SJCRH30 (cell line): Measurements from ENCODE around the gene LMF1. TPM values are rescaled to one million over a fixed set of nuclear protein-coding genes. Genes with fewer than 3 reads are reported as not detected.

ENCODE experiments used
- DNase-seq, 2 experiments: peaks; one replicate each; pipeline ENCODE4 v3.0.0-alpha.2; 2015 to 2020
- H3K27ac ChIP-seq: fragments of 250-450 bp; sonication (Bioruptor Pico); 2 replicates; pipeline ENCODE4 v1.5.1; 2020; ENCODE audit warnings: mild to moderate bottlenecking, moderate library complexity
- H3K27me3 ChIP-seq: fragments of 250-450 bp; sonication (Bioruptor Pico); 2 replicates; pipeline ENCODE4 v1.5.1; 2020; ENCODE audit warnings: mild to moderate bottlenecking, moderate library complexity
- H3K36me3 ChIP-seq: fragments of 250-450 bp; sonication (Bioruptor Pico); 2 replicates; pipeline ENCODE4 v1.5.1; 2020; ENCODE audit warnings: mild to moderate bottlenecking, moderate library complexity
- H3K4me1 ChIP-seq: fragments of 250-450 bp; sonication (Bioruptor Pico); 2 replicates; pipeline ENCODE4 v1.5.1; 2020; ENCODE audit warnings: mild to moderate bottlenecking, moderate library complexity
- H3K4me3 ChIP-seq: fragments of 250-450 bp; sonication (Bioruptor Pico); 2 replicates; pipeline ENCODE4 v1.5.1; 2020; ENCODE audit warnings: mild to moderate bottlenecking, moderate library complexity
- H3K9me3 ChIP-seq: fragments of 250-450 bp; sonication (Bioruptor Pico); replicated peaks from 2 replicates; pipeline ENCODE4 v1.5.1; 2020; ENCODE audit warnings: mild to moderate bottlenecking, moderate library complexity
- total RNA-seq: library from RNA; depleted of rRNA; stranded (reverse); fragments of >200 nt; shearing (Covaris generic); gene quantifications from 2 replicates; pipeline ENCODE4 v1.2.3, GENCODE V29; 2014

LMF1 gene
- total RNA-seq, 1 experiment from 2014 or later = 2.3 TPM

DNA sequence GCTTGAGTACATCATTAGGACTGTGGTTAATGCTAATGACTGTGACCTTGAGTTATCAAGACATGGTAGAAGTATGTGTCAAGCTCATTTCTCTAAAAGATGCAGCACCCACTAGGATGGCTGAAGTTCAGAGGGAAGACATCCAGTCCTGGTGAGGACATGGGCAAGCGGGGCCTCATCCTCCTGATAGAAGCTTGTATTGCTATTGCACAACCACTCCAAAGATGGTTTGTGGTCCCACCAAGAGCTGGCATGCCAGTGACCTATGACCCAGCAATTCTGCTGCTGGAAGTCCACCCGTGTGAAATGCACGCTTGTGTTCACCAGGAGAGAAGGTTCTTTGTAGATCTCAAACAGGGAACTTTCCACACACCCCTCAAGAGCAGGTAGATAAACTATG, 25.0 kb upstream of the LMF1 start:
- H3K36me3 ChIP-seq = no peaks in the 10 kb centered on the region
- H3K9me3 ChIP-seq = peaks cover 19% of the 10 kb centered on the region
- no peak for DNase-seq
- peaks cover 28% of the 10 kb centered on the region for H3K4me1 ChIP-seq
- no peak overlapping the region for H3K4me3 ChIP-seq
- H3K27ac ChIP-seq = no peak overlapping the region
- no peaks in the 10 kb centered on the region for H3K27me3 ChIP-seq

GRCh38 chr16:995087-995486, 24.3 kb upstream of the LMF1 start:
- Histone ChIP-seq H3K4me3 (no peak overlapping the region), H3K4me1 (peaks cover 27% of the 10 kb centered on the region), H3K27me3 (no peaks in the 10 kb centered on the region), H3K9me3 (peaks cover 19% of the 10 kb centered on the region), H3K27ac (no peak overlapping the region), H3K36me3 (no peaks in the 10 kb centered on the region)
- DNase-seq = peak; percentile 70 to 72

DNA sequence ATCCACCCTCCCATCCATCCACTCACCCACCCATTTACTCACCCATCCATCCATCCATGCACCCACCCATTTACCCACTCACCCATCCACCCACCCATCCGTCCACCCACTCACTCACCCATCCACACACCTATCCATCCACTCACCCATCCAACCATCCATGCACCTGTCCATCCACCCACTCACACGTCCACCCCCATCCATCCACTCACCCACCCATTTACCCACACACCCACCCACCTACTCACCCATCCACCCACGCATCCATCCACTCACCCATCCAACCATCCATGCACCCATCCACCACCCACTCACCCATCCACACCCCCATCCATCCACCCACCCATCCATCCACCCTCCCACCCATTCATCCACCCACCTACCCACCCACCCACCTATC, 22.9 kb upstream of the LMF1 start:
- Histone ChIP-seq H3K4me3 (no peak overlapping the region), H3K36me3 (no peaks in the 10 kb centered on the region), H3K27ac (no peak overlapping the region), H3K27me3 (no peaks in the 10 kb centered on the region), H3K9me3 (peaks cover 19% of the 10 kb centered on the region), H3K4me1 (peaks cover 24% of the 10 kb centered on the region)
- DNase-seq = no peak

DNA sequence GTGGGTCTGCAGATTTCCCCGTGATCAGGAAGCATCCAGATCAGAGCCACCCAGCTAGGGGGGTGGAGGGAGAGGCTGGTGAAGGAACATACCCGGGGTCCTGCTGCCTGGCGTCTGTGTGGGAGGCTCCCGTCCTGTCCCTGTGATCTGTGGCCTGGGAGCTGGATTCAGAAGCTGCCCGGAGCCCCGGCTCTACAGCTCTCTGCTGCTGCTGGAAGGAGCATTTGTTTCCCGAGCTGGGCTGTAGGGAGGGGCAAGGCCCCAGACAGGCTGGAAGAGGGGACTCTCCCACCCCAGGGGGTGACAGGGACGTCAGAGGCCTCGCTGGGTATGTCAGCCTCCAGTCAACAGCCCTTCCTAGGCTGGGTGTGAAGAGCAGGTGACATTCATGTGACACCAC, 21.0 kb upstream of the LMF1 start:
- Histone ChIP-seq H3K27me3 (no peaks in the 10 kb centered on the region), H3K4me3 (no peak overlapping the region), H3K9me3 (peaks cover 19% of the 10 kb centered on the region), H3K4me1 (peaks cover 18% of the 10 kb centered on the region), H3K36me3 (peaks cover 10% of the 10 kb centered on the region), H3K27ac (no peak overlapping the region)
- no peak for DNase-seq

DNA sequence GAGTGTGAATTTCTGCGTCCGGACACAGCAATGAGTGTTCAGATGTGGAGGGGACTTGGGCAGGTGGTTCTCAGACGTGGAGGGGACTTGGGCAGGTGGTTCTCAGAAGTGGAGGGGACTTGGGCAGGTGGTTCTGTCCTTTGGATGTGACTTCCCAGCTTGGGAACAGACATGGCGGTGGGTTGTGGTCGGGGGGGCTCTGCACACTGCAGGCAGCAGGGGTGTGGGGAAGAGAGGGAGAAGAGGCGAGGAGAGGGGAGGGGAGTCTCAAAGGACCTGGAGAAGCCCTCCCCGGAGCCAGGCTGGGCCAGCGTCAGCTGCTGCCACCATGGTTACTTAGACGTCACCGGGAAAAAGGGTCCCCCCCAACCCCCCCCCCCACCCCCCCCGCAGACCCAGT, 20.6 kb upstream of the LMF1 start:
- H3K4me3 ChIP-seq = no peak overlapping the region
- H3K27ac ChIP-seq = no peak overlapping the region
- H3K36me3 ChIP-seq = peaks cover 15% of the 10 kb centered on the region
- H3K9me3 ChIP-seq = peaks cover 17% of the 10 kb centered on the region
- H3K27me3 ChIP-seq = no peaks in the 10 kb centered on the region
- DNase-seq = no peak
- H3K4me1 ChIP-seq = peaks cover 17% of the 10 kb centered on the region

DNA sequence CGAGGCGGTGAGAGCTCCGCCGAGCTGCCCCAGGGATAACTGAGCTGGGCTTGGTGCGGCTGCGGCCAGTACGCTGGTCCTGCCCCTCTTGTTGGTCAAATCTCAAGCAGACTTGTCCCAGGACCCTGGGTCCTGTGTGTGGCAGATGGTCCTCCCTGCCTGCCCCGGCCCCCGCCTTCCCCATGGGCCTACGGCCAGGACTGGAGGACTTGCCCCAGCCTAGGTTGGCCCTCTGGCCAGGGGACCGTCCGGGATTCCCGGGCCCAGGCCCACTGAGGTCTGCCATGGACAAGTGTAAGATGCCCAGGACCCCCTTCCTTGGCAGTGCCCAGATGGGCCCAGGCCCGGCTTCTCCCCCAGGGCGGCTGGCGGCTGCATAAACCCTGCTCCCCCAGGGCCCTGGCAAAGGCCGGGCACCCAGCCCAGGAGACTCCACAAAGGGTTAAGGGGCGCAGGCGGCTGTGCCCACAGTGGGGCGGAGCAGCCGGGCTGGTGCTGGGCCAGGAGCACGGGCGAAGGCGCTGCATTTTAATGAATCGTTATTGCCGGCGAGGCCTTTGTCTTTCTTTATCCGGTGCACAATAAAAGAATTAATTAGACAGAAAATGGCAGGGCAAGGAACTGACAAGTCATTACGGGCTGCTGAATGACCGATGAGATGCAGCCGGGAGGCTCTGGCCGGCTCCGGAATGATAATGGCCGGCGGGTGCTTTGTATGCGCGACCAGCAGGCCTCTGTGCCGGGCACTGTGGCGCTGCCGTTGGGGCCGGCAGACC, 19.9 kb upstream of the LMF1 start:
- no peak overlapping the region for H3K4me3 ChIP-seq
- no peak overlapping the region for H3K27ac ChIP-seq
- peaks cover 21% of the 10 kb centered on the region for H3K36me3 ChIP-seq
- peaks cover 24% of the 10 kb centered on the region for H3K4me1 ChIP-seq
- H3K9me3 ChIP-seq = peaks cover 13% of the 10 kb centered on the region
- no peaks in the 10 kb centered on the region for H3K27me3 ChIP-seq
- no peak for DNase-seq

- Histone ChIP-seq H3K4me3 (no peak overlapping the region), H3K9me3 (0 out of 2 replicates have a peak, but pooled peaks cover under 1% of the 10 kb centered on the region), H3K4me1 (peaks cover 30% of the 10 kb centered on the region), H3K36me3 (peaks cover 32% of the 10 kb centered on the region), H3K27me3 (no peaks in the 10 kb centered on the region), H3K27ac (no peak overlapping the region)
- no peak for DNase-seq
These were observed 18.6 kb upstream of the LMF1 start for GRCh38 chr16:989354-989814.

GRCh38 chr16:988471-989353, 17.9 kb upstream of the LMF1 start:
- Histone ChIP-seq H3K4me1 (peaks cover 35% of the 10 kb centered on the region), H3K27ac (no peak overlapping the region), H3K9me3 (no peaks in the 10 kb centered on the region), H3K27me3 (no peaks in the 10 kb centered on the region), H3K36me3 (peaks cover 38% of the 10 kb centered on the region), H3K4me3 (no peak overlapping the region)
- DNase-seq = peak; percentile 72 to 80

GRCh38 chr16:987906-988305, 17.1 kb upstream of the LMF1 start:
- no peaks in the 10 kb centered on the region for H3K27me3 ChIP-seq
- H3K4me3 ChIP-seq = no peak overlapping the region
- no peaks in the 10 kb centered on the region for H3K9me3 ChIP-seq
- no peak overlapping the region for H3K27ac ChIP-seq
- DNase-seq = no peak
- H3K36me3 ChIP-seq = peaks cover 41% of the 10 kb centered on the region
- H3K4me1 ChIP-seq = peaks cover 35% of the 10 kb centered on the region

DNA sequence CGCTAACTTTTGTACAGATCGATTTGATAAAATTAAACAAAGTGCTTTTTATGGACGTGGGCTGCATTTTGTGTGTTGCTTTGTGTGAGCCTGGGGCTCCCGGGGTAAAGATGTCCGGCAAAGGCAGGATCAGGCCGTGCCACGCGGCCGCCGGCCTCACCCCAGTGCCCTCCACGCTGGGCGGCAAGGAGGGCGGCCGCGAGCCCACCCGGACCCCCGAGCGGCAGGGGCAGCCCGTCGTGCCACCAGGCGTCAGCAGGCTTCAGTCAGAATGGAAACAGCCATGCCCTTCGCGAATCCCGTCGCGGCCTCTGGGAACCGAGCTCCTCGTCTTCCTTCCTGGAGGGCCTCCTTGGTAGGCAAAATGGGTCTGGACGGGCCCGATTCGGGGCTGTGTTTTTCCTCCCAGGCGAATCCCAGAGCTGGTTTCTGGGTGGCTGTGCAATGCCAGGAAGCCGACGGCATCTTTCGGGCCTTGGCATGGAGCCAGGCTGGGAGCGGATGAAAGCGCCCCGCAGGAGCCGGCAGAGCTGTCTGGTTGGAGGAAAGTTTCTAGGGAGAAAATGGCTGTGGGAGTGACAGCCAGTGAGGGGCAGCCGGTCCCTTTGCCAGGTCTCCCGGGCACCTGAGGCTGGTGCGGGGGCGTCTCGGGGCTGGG, 16.3 kb upstream of the LMF1 start:
- Histone ChIP-seq H3K4me3 (no peak overlapping the region), H3K9me3 (no peaks in the 10 kb centered on the region), H3K4me1 (peaks cover 35% of the 10 kb centered on the region), H3K36me3 (peaks cover 41% of the 10 kb centered on the region), H3K27ac (no peak overlapping the region), H3K27me3 (no peaks in the 10 kb centered on the region)
- DNase-seq = peak in 1 of 2 experiments; percentile 6

- Histone ChIP-seq H3K4me1 (peaks cover 35% of the 10 kb centered on the region), H3K27me3 (no peaks in the 10 kb centered on the region), H3K9me3 (no peaks in the 10 kb centered on the region), H3K36me3 (peaks cover 41% of the 10 kb centered on the region), H3K4me3 (0 out of 2 replicates have a peak overlapping the region, but pooled peaks have one; percentile 16), H3K27ac (peak overlapping the region; percentile 19; the same call in 1 of the 2 replicates)
- no peak for DNase-seq
These were observed 15.6 kb upstream of the LMF1 start for GRCh38 chr16:986411-986810.

GRCh38 chr16:985646-986400, 15.0 kb upstream of the LMF1 start:
- H3K27me3 ChIP-seq = no peaks in the 10 kb centered on the region
- H3K36me3 ChIP-seq = peaks cover 41% of the 10 kb centered on the region
- peak overlapping the region; percentile 19 for H3K27ac ChIP-seq
- no peaks in the 10 kb centered on the region for H3K9me3 ChIP-seq
- DNase-seq = peak; percentile 67 to 79
- H3K4me3 ChIP-seq = peak overlapping the region; percentile 16; the same call in 1 of the 2 replicates
- peaks cover 35% of the 10 kb centered on the region for H3K4me1 ChIP-seq

GRCh38 chr16:984736-985636, 14.2 kb upstream of the LMF1 start:
- no peaks in the 10 kb centered on the region for H3K27me3 ChIP-seq

More at GRCh38 chr16:984736-985636, 14.2 kb upstream of the LMF1 start:
- Histone ChIP-seq H3K27ac (peak overlapping the region; percentile 19; the same call in 1 of the 2 replicates), H3K9me3 (no peaks in the 10 kb centered on the region), H3K4me1 (peaks cover 35% of the 10 kb centered on the region), H3K4me3 (peak overlapping the region; percentile 86), H3K36me3 (peaks cover 41% of the 10 kb centered on the region)
- peak in 1 of 2 experiments; percentile 20 for DNase-seq
